RWPE1 (cell line): Measurements from ENCODE around the gene TMEM106C.

Experiments
- CTCF ChIA-PET: fragments of 350-600 bp; sonication (Branson Sonifier 250); formaldehyde crosslinking; extraction: SDS; loops from one replicate; lab custom pipeline; 2021; lab: Yijun Ruan, JAX
- POLR2A ChIA-PET: fragments of 400-600 bp; formaldehyde crosslinking; extraction: SDS; loops from one replicate; lab custom pipeline; 2020; ENCODE audit warnings: antibody characterized with exemption; ENCODE audit not compliant: low non-redundant PET; lab: Yijun Ruan, JAX
- DNase-seq: peaks from one replicate; pipeline ENCODE4 v3.0.0; 2012; ENCODE audit warnings: low spot score
- H3K27ac ChIP-seq: fragments of 450-650 bp; 2 replicates; pipeline ENCODE4 v1.5.1; 2017
- TF ChIP-seq, protein P1 (sequence below): fragments of 450-650 bp; conservative IDR thresholded peaks from 2 replicates; pipeline ENCODE4 v1.5.1; 2017; ENCODE audit warnings: low read depth, mild to moderate bottlenecking

TMEM106C gene

DNA sequence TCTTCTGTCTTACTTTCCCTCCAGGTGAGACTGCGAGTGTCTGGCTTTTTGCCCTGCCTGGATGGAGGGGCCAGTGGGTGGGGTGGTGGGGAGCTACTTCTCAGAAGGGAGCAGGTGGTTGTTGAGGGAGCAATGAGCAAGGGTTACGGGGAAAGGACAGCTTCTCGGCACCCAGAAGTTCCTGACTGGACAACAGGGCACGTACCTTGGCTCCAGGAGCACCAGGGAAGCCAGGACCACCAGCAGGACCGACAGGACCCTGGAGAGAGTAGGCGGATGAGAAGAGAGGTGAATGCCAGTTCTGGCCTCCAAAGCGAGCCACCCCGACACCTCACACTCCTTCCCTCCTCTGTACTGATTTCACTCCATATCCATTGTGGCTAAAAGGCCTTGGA lies 25.6 kb downstream of the TMEM106C start:
- TF ChIP-seq, protein P1, sequence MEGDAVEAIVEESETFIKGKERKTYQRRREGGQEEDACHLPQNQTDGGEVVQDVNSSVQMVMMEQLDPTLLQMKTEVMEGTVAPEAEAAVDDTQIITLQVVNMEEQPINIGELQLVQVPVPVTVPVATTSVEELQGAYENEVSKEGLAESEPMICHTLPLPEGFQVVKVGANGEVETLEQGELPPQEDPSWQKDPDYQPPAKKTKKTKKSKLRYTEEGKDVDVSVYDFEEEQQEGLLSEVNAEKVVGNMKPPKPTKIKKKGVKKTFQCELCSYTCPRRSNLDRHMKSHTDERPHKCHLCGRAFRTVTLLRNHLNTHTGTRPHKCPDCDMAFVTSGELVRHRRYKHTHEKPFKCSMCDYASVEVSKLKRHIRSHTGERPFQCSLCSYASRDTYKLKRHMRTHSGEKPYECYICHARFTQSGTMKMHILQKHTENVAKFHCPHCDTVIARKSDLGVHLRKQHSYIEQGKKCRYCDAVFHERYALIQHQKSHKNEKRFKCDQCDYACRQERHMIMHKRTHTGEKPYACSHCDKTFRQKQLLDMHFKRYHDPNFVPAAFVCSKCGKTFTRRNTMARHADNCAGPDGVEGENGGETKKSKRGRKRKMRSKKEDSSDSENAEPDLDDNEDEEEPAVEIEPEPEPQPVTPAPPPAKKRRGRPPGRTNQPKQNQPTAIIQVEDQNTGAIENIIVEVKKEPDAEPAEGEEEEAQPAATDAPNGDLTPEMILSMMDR, result no peak
- no peak for DNase-seq
- POLR2A ChIA-PET, result no interaction called here
- no peak overlapping the region for H3K27ac ChIP-seq
- CTCF ChIA-PET, result interaction anchor here (0.5 to 0.7 kb wide), 2 partner anchors 39 to 42 kb away, joined by 3 to 5 read pairs; no protein-coding TSS in a partner anchor

DNA sequence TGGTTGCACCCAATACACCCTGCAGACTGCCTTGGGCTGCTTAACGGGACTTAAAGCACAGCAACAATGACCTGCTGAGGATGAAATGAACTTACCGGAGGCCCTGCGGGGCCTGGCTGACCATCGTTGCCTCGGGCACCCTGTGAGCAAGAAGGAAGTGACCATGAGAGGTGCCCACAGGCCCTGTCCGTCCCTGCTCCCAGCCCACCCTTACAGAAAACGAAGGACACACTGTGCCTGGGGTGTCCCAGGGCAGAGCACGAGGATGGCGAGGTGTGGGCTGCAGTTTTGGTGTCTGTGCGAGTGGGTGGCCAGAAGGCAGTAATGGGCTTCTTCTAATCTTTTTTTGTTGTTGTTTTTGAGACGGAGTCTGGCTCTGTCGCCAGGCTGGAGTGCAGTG lies 26.3 kb downstream of the TMEM106C start:
- ChIA-PET POLR2A (no interaction called here), CTCF (interaction anchor here (0.7 kb wide), 1 partner anchor 41 kb away, joined by 3 read pairs; no protein-coding TSS in a partner anchor)
- no peak for DNase-seq
- no peak overlapping the region for H3K27ac ChIP-seq
- TF ChIP-seq, protein P1, result no peak

DNA sequence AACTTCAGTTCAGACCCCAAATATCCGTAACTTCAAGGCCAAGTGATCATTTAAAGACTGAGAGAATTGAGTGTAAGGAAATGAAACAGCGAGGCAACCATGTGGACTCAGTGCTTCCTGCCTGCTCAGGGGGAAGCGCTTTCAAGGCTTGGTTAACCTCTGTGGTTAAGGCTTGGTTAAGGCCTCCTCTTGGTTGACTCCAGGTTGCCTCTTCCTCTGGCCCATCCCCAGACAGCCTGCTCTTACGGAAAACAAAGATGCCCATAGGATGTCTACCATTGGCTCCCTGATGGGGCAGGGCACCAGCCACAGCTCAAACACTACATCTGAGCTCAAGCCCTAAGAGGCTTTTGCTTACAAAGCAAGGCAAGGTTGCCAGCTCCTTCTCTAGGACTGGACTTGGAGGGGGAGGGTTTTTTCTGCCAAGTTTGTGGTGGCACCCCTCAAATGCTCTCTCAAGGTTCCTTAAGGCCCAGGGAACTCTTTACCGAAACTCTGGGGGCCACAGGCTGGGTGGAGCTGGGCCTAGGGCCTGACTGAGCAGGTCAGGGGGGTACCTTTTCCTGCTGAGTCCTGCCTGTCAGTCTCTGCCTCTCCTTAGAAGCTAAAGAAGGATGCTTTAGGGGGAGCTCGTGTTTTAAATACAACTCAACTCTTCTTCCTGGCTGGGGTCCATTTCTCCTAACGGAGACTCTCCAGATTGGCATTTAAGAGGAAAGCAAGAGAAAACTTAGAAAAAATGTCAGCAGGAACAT lies 27.1 kb downstream of the TMEM106C start:
- no peak overlapping the region for H3K27ac ChIP-seq
- TF ChIP-seq, protein P1, result no peak
- POLR2A ChIA-PET, result no interaction called here
- no peak for DNase-seq
- CTCF ChIA-PET, result no interaction called here

DNA sequence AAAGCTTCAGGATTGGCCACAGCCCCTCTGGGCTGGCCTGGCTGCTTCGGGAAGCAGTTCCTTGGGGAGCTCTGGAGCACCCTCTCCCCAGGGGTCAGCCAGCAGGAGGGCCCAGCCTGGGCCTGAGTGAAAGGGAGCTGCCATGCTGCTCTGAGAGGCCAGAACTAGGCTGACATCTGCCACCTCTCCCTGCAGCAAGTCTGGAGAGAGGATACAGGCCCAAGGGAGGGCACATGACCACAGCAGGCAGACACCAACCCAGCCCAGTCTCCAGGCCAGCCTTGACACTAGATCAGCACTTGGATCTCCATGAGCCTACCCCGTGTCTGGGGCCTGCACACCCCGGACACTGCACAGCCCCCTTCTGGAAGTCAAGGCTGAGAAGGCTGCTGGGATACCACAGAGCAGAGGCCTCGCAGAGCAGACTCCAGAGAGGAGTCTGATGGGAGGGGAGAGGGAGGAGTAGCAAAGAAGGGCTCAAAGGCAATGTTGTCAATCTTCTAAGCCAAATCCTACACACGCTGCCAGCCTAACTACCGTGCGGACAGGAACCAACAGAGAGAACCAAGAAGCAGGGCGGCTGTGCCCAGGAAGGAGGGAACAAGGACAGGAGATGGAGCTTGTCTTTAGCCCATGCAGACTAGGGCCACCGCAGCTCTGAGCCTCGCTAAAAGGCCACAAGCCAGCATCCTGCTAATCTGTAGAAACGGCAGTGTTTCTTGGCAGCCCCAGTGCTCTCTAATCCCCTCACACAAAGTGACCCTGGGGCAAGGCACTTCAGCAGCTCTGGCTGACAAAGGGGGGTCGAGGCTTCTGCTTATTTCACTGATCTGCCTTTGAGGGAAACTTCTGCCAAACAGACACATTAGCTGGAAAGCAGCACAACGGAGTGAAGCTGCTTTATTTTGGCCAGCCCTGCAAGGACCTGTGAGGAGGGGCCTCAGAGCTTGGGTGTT lies 28.0 kb downstream of the TMEM106C start:
- TF ChIP-seq, protein P1, result no peak
- ChIA-PET CTCF (no interaction called here), POLR2A (interaction anchor here (0.5 to 0.6 kb wide), 2 partner anchors 23 to 26 kb away, joined by 3 to 5 read pairs; no protein-coding TSS in a partner anchor)
- H3K27ac ChIP-seq, result no peak overlapping the region
- DNase-seq, result no peak

DNA sequence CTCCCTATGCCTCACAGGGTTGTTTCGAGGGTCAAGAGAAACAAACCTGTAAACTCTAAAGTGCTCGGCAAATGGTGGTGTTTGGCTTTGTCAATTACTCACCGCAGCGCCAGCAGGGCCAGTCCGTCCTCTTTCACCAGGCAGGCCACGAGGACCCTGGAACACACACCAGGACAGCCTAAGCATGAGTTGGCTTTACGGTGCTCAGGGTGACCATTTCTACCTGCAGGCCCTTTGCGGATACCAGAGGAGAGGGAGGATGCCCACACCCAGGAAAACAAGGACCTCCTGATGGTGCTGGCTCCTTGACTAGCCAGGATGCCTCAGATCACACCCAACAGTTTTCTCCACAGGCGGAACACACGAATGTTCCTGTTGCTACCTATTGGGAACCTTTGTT lies 29.4 kb downstream of the TMEM106C start:
- TF ChIP-seq, protein P1, result no peak
- DNase-seq, result no peak
- ChIA-PET CTCF (no interaction called here), POLR2A (no interaction called here)
- H3K27ac ChIP-seq, result no peak overlapping the region

DNA sequence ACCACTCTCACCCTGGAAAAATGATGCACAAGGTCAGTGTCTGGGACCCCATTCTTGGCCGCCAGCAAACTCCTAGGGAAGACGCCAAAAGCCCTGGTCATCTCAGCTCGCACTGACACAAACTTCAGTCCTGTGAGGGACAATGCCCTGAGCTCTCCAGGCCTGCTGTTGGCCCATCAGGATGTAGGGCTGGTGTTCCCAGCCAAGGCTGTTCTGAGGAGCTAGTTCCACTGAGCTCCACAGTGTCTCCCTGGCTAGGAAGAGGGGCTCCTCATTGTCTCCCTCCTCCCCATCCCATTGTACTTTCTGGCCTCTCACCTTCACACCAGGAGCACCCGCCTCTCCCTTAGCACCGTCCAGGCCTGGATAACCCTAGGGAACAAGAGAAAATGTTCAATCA lies 30.1 kb downstream of the TMEM106C start:
- TF ChIP-seq, protein P1, result no peak
- no peak overlapping the region for H3K27ac ChIP-seq
- ChIA-PET POLR2A (no interaction called here), CTCF (interaction anchor here (1.0 kb wide), 1 partner anchor 30 kb away, joined by 5 read pairs; the partner anchor contains the start of gene TMEM106C)
- no peak for DNase-seq
